ENCODE results near the gene ORC1.

GRCh38 chr1:52343979-52344378, 60.2 kb downstream of the ORC1 start:
- TF ChIP-seq EZH2phosphoT487 (IDR thresholded peaks at IDR 0.05; ENCODE audit: low read length) (no peak), CTCF (IDR thresholded peaks at IDR 0.05; ENCODE audit: low read length) (no peak), EZH2 (optimal IDR thresholded peaks at IDR 0.05; ENCODE audit: low read depth, low read length) (no peak)

All from MM.1S (cell line).